GM23338 (cell line): ENCODE measurements around the gene HTR4.

ENCODE experiments used
- EZH2phosphoT487 ChIP-seq: fragments of 200-600 bp; sonication (generic); IDR thresholded peaks from one replicate; pipeline ENCODE4 v1.8.1; 2018; ENCODE audit warnings: antibody characterized with exemption; ENCODE audit not compliant: unreplicated experiment
- POLR2AphosphoS5 ChIP-seq: IDR thresholded peaks from 2 replicates; pipeline ENCODE4 v1.6.1; 2016; ENCODE audit warnings: antibody characterized with exemption, low read depth
- TF ChIP-seq, protein P1 (sequence below), 2 experiments: fragments of 200-600 bp in 1 of 2; sonication (generic) in 1 of 2; conservative IDR thresholded peaks; 2 replicates each; pipeline versions ENCODE4 v1.5.1 to v1.6.1; 2016 to 2017; ENCODE audit warnings: antibody characterized with exemption in 2 of 2, low read depth in 2 of 2, mild to moderate bottlenecking in 2 of 2, moderate library complexity in 1 of 2

- TF ChIP-seq, protein P1, sequence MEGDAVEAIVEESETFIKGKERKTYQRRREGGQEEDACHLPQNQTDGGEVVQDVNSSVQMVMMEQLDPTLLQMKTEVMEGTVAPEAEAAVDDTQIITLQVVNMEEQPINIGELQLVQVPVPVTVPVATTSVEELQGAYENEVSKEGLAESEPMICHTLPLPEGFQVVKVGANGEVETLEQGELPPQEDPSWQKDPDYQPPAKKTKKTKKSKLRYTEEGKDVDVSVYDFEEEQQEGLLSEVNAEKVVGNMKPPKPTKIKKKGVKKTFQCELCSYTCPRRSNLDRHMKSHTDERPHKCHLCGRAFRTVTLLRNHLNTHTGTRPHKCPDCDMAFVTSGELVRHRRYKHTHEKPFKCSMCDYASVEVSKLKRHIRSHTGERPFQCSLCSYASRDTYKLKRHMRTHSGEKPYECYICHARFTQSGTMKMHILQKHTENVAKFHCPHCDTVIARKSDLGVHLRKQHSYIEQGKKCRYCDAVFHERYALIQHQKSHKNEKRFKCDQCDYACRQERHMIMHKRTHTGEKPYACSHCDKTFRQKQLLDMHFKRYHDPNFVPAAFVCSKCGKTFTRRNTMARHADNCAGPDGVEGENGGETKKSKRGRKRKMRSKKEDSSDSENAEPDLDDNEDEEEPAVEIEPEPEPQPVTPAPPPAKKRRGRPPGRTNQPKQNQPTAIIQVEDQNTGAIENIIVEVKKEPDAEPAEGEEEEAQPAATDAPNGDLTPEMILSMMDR (conservative IDR thresholded peaks at IDR 0.05; ENCODE audit: low read depth in 2 of 2), result no peak
- TF ChIP-seq POLR2AphosphoS5 (no peak), EZH2phosphoT487 (no peak)
Observed at GRCh38 chr5:148599187-148599586, 55.1 kb downstream of the HTR4 start.
